ENCODE results near the gene PLB1. TPM values are rescaled to one million over a fixed set of nuclear protein-coding genes. Genes with fewer than 3 reads are reported as not detected.

The PLB1 gene
- total RNA-seq, 2 experiments from 2014 or later, result 0.30 to 0.43 TPM

GRCh38 chr2:28648671-28649395 lies 153.0 kb downstream of the PLB1 start:
- POLR2A ChIA-PET, result no interaction called here
- Mint-ChIP-seq H3K36me3 (no peaks in the 10 kb centered on the region), H3K4me3 (no peak overlapping the region), H3K4me1 (peaks cover 8% of the 10 kb centered on the region), H3K27me3 (peaks cover 4% of the 10 kb centered on the region), H3K9me3 (no peaks in the 10 kb centered on the region), H3K27ac (no peak overlapping the region)
- ATAC-seq (ENCODE audit: low read depth) (no peak), DNase-seq (no peak)

GRCh38 chr2:28649481-28650265 lies 153.8 kb downstream of the PLB1 start:
- Mint-ChIP-seq H3K9me3 (no peaks in the 10 kb centered on the region), H3K36me3 (no peaks in the 10 kb centered on the region), H3K4me1 (peaks cover 8% of the 10 kb centered on the region), H3K4me3 (no peak overlapping the region), H3K27ac (peak overlapping the region; percentile 27), H3K27me3 (peaks cover 4% of the 10 kb centered on the region)
- DNase-seq, result no peak
- peak; percentile 65 for ATAC-seq (ENCODE audit: low read depth)
- POLR2A ChIA-PET, result no interaction called here

- no peaks in the 10 kb centered on the region for H3K36me3 Mint-ChIP-seq
- POLR2A ChIA-PET, result no interaction called here
- H3K27ac Mint-ChIP-seq, result no peak overlapping the region
- peaks cover 8% of the 10 kb centered on the region for H3K4me1 Mint-ChIP-seq
- peaks cover 4% of the 10 kb centered on the region for H3K27me3 Mint-ChIP-seq
- no peak for ATAC-seq (ENCODE audit: low read depth)
- DNase-seq, result no peak
- H3K4me3 Mint-ChIP-seq, result no peak overlapping the region
- H3K9me3 Mint-ChIP-seq, result no peaks in the 10 kb centered on the region
Observed at GRCh38 chr2:28650266-28650584, 154.4 kb downstream of the PLB1 start.

GRCh38 chr2:28652217-28652616 lies 156.4 kb downstream of the PLB1 start:
- Mint-ChIP-seq H3K27ac (no peak overlapping the region), H3K36me3 (no peaks in the 10 kb centered on the region), H3K4me1 (peaks cover 14% of the 10 kb centered on the region), H3K4me3 (no peak overlapping the region), H3K27me3 (peaks cover 4% of the 10 kb centered on the region), H3K9me3 (no peaks in the 10 kb centered on the region)
- DNase-seq (no peak), ATAC-seq (ENCODE audit: low read depth) (no peak)
- POLR2A ChIA-PET, result no interaction called here

GRCh38 chr2:28653892-28654662 lies 158.2 kb downstream of the PLB1 start:
- no peak for DNase-seq
- POLR2A ChIA-PET, result no interaction called here
- ATAC-seq (ENCODE audit: low read depth), result no peak
- H3K27ac Mint-ChIP-seq, result no peak overlapping the region
- H3K4me1 Mint-ChIP-seq, result peaks cover 14% of the 10 kb centered on the region
- H3K9me3 Mint-ChIP-seq, result no peaks in the 10 kb centered on the region
- H3K36me3 Mint-ChIP-seq, result no peaks in the 10 kb centered on the region
- H3K4me3 Mint-ChIP-seq, result no peak overlapping the region
- peaks cover 4% of the 10 kb centered on the region for H3K27me3 Mint-ChIP-seq

GRCh38 chr2:28654663-28655320 lies 158.9 kb downstream of the PLB1 start:
- peaks cover 9% of the 10 kb centered on the region for H3K4me1 Mint-ChIP-seq
- no peak for DNase-seq
- H3K4me3 Mint-ChIP-seq, result no peak overlapping the region
- H3K27me3 Mint-ChIP-seq, result peaks cover 4% of the 10 kb centered on the region
- no peak for ATAC-seq (ENCODE audit: low read depth)
- H3K27ac Mint-ChIP-seq, result no peak overlapping the region
- no peaks in the 10 kb centered on the region for H3K36me3 Mint-ChIP-seq
- POLR2A ChIA-PET, result no interaction called here
- no peaks in the 10 kb centered on the region for H3K9me3 Mint-ChIP-seq

- no peak overlapping the region for H3K4me3 Mint-ChIP-seq
- H3K4me1 Mint-ChIP-seq, result peaks cover 7% of the 10 kb centered on the region
- no peaks in the 10 kb centered on the region for H3K36me3 Mint-ChIP-seq
- DNase-seq (no peak), ATAC-seq (ENCODE audit: low read depth) (no peak)
- POLR2A ChIA-PET, result no interaction called here
- H3K27ac Mint-ChIP-seq, result no peak overlapping the region
- no peaks in the 10 kb centered on the region for H3K9me3 Mint-ChIP-seq
- H3K27me3 Mint-ChIP-seq, result peaks cover 3% of the 10 kb centered on the region
Observed at GRCh38 chr2:28656937-28657615, 161.2 kb downstream of the PLB1 start.

- no peaks in the 10 kb centered on the region for H3K36me3 Mint-ChIP-seq
- H3K27ac Mint-ChIP-seq, result no peak overlapping the region
- no peak for DNase-seq
- no peak overlapping the region for H3K4me3 Mint-ChIP-seq
- POLR2A ChIA-PET, result no interaction called here
- H3K4me1 Mint-ChIP-seq, result peaks cover 7% of the 10 kb centered on the region
- no peak for ATAC-seq (ENCODE audit: low read depth)
- H3K9me3 Mint-ChIP-seq, result no peaks in the 10 kb centered on the region
- H3K27me3 Mint-ChIP-seq, result no peaks in the 10 kb centered on the region
Observed at GRCh38 chr2:28658369-28658768, 162.5 kb downstream of the PLB1 start.

- ATAC-seq (ENCODE audit: low read depth), result no peak
- H3K27me3 Mint-ChIP-seq, result no peaks in the 10 kb centered on the region
- POLR2A ChIA-PET, result no interaction called here
Observed at GRCh38 chr2:28659127-28659526, 163.3 kb downstream of the PLB1 start.

GRCh38 chr2:28661589-28662001 lies 165.7 kb downstream of the PLB1 start:
- no peak overlapping the region for H3K27ac Mint-ChIP-seq
- peaks cover 2% of the 10 kb centered on the region for H3K4me1 Mint-ChIP-seq
- H3K4me3 Mint-ChIP-seq, result no peak overlapping the region
- H3K27me3 Mint-ChIP-seq, result no peaks in the 10 kb centered on the region
- POLR2A ChIA-PET, result no interaction called here
- ATAC-seq (ENCODE audit: low read depth) (no peak), DNase-seq (no peak)
- H3K36me3 Mint-ChIP-seq, result no peaks in the 10 kb centered on the region
- H3K9me3 Mint-ChIP-seq, result no peaks in the 10 kb centered on the region

More at GRCh38 chr2:28659127-28659526, 163.3 kb downstream of the PLB1 start:
- Mint-ChIP-seq H3K9me3 (no peaks in the 10 kb centered on the region), H3K36me3 (no peaks in the 10 kb centered on the region), H3K4me3 (no peak overlapping the region), H3K4me1 (peaks cover 7% of the 10 kb centered on the region), H3K27ac (no peak overlapping the region)
- DNase-seq, result no peak

- Mint-ChIP-seq H3K4me1 (peaks cover 2% of the 10 kb centered on the region), H3K4me3 (no peak overlapping the region), H3K36me3 (no peaks in the 10 kb centered on the region), H3K9me3 (no peaks in the 10 kb centered on the region), H3K27me3 (no peaks in the 10 kb centered on the region), H3K27ac (no peak overlapping the region)
- DNase-seq (no peak), ATAC-seq (ENCODE audit: low read depth) (no peak)
- POLR2A ChIA-PET, result no interaction called here
Observed at GRCh38 chr2:28662044-28662443, 166.2 kb downstream of the PLB1 start.

GRCh38 chr2:28662468-28663181 lies 166.8 kb downstream of the PLB1 start:
- POLR2A ChIA-PET, result no interaction called here
- ATAC-seq (ENCODE audit: low read depth) (no peak), DNase-seq (no peak)
- Mint-ChIP-seq H3K9me3 (no peaks in the 10 kb centered on the region), H3K4me3 (no peak overlapping the region), H3K36me3 (no peaks in the 10 kb centered on the region), H3K4me1 (no peaks in the 10 kb centered on the region), H3K27me3 (no peaks in the 10 kb centered on the region), H3K27ac (no peak overlapping the region)
